PC-9 (cell line): ENCODE data around the gene BCO1.

Experiments used
- EZH2 ChIP-seq: fragments of 200-600 bp; sonication (generic); IDR thresholded peaks from 2 replicates; pipeline ENCODE4 v1.8.0; 2017; ENCODE audit warnings: antibody characterized with exemption, low read depth
- TF ChIP-seq, protein P1 (sequence below): fragments of 200-600 bp; sonication (generic); conservative IDR thresholded peaks from 2 replicates; pipeline ENCODE4 v1.6.1; 2017; ENCODE audit warnings: mixed run types, antibody characterized with exemption, mild to moderate bottlenecking, moderate library complexity

DNA sequence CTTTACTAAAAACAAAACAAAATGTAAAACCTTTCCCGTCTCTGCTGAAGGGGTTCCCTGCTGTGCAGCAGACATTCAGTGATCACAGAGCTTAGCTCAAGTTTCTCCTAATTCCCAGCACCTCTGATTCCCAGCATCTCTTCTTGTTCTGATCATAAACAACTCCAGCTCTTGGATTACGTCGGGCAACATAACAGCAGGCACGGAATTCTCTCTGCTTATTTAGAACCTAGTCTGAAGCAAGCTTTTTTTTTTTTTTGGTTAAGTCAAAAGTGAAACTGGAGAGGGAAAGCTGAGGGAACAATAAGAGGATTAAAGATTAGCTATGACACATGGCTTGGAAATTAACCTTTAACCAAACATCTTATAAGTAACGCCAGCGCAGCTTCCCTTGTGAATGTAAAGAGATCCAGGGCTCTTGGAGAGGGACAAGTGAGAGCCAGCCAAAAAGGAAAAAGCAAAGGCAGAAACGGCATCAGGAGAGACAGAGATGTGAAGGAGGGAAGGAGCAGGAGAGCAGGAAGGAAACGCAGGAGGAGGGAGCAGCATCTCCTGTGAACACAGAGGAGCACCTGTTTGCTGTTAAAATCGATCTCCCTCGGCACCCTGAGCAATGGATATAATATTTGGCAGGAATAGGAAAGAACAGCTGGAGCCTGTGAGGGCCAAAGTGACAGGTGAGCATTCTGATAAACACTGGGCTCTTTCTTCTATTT lies at the start of gene BCO1:
- TF ChIP-seq, protein P1, sequence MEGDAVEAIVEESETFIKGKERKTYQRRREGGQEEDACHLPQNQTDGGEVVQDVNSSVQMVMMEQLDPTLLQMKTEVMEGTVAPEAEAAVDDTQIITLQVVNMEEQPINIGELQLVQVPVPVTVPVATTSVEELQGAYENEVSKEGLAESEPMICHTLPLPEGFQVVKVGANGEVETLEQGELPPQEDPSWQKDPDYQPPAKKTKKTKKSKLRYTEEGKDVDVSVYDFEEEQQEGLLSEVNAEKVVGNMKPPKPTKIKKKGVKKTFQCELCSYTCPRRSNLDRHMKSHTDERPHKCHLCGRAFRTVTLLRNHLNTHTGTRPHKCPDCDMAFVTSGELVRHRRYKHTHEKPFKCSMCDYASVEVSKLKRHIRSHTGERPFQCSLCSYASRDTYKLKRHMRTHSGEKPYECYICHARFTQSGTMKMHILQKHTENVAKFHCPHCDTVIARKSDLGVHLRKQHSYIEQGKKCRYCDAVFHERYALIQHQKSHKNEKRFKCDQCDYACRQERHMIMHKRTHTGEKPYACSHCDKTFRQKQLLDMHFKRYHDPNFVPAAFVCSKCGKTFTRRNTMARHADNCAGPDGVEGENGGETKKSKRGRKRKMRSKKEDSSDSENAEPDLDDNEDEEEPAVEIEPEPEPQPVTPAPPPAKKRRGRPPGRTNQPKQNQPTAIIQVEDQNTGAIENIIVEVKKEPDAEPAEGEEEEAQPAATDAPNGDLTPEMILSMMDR = no peak
- TF ChIP-seq EZH2 = no peak
